HCT116 (cell line): ENCODE measurements around the gene SLC7A10. TPM values are rescaled to one million over a fixed set of nuclear protein-coding genes. Genes with fewer than 3 reads are reported as not detected.

Experiments
- ATAC-seq: fragments of 200-7000 bp; cut with Tn5 transposase; 2 replicates; pipeline ENCODE4 v1.9.1; 2020; ENCODE audit warnings: mild to moderate bottlenecking, moderate library complexity
- BruUV-seq: library from RNA; stranded (reverse); fragments of 400-500 nt; replicated peaks from 2 replicates; lab custom pipeline; 2021; lab: Mats Ljungman, UMichigan
- CTCF ChIA-PET: fragments of 300-600 bp; sonication (Branson Sonifier 250); formaldehyde crosslinking; loops from one replicate; lab custom pipeline; 2021; ENCODE audit warnings: antibody characterized with exemption; lab: Charles Lee
- POLR2A ChIA-PET: fragments of 300-600, 350-600 bp; sonication (Branson Sonifier 250); formaldehyde crosslinking; loops from one replicate; lab custom pipeline; 2021; ENCODE audit warnings: antibody characterized with exemption; lab: Charles Lee
- RAD21 ChIA-PET, 2 experiments: fragments of 300-600 bp; sonication (Branson Sonifier 250); formaldehyde crosslinking; loops; one replicate each; lab custom pipeline; 2023; ENCODE audit warnings: low total read pairs in 2 of 2; ENCODE audit not compliant: uncharacterized antibody in 2 of 2, unreplicated experiment in 2 of 2, low non-redundant PET in 1 of 2; lab: Charles Lee
- DNase-seq: peaks from one replicate; pipeline ENCODE4 v3.0.0-alpha.2; 2010; ENCODE audit warnings: low read depth, low spot score
- H2AFZ ChIP-seq: fragments of 200-600 bp; shearing (Covaris generic), sonication (generic); 2 replicates; pipeline ENCODE4 v1.6.1; 2017; ENCODE audit warnings: low read depth, mixed run types, mixed read lengths, antibody characterized with exemption, low read length; ENCODE audit not compliant: poor library complexity, severe bottlenecking
- H3K27ac ChIP-seq: 2 replicates; pipeline ENCODE4 v1.5.1; 2012; ENCODE audit warnings: low read depth, low read length
- H3K27me3 ChIP-seq: fragments of 200-600 bp; sonication (generic); 2 replicates; pipeline ENCODE4 v1.6.1; 2016; ENCODE audit warnings: mixed run types, low read length, mixed read lengths; ENCODE audit not compliant: insufficient read depth
- H3K36me3 ChIP-seq, 2 experiments: fragments of 200-500 bp in 1 of 2; fragments of 200-600 bp in 1 of 2; sonication (Bioruptor generic) in 1 of 2; sonication (generic) in 1 of 2; 2 replicates each; pipeline versions ENCODE4 v1.5.1 to v1.6.1; 2014 to 2016; ENCODE audit warnings: low read length in 2 of 2, inconsistent platforms in 1 of 2, mixed read lengths in 1 of 2, mixed run types in 1 of 2; ENCODE audit not compliant: insufficient read depth in 2 of 2, control insufficient read depth in 1 of 2
- H3K4me1 ChIP-seq, 2 experiments: fragments of 200-600 bp in 1 of 2; sonication (generic) in 1 of 2; 2 replicates each; pipeline versions ENCODE4 v1.5.1 to v1.6.1; 2012 to 2017; ENCODE audit warnings: low read length in 2 of 2, inconsistent platforms in 1 of 2, mild to moderate bottlenecking in 1 of 2, mixed read lengths in 1 of 2, mixed run types in 1 of 2, moderate library complexity in 1 of 2; ENCODE audit not compliant: insufficient read depth in 2 of 2, control insufficient read depth in 1 of 2
- H3K4me2 ChIP-seq: fragments of 200-600 bp; sonication (generic); 2 replicates; pipeline ENCODE4 v1.6.1; 2017; ENCODE audit warnings: mixed run types, low read length, mixed read lengths
- H3K4me3 ChIP-seq, 2 experiments: fragments of 200-600 bp in 1 of 2; sonication (generic) in 1 of 2; replicated peaks in 1 of 2; 2 replicates each; pipeline ENCODE4 v1.5.1; 2011 to 2016; ENCODE audit warnings: low read length in 2 of 2, control low read depth in 1 of 2, low read depth in 1 of 2, mild to moderate bottlenecking in 1 of 2, mixed read lengths in 1 of 2, mixed run types in 1 of 2
- H3K79me2 ChIP-seq: fragments of 200-600 bp; sonication (generic); 2 replicates; pipeline ENCODE4 v1.6.1; 2017; ENCODE audit warnings: mild to moderate bottlenecking, mixed run types, low read length, moderate library complexity, mixed read lengths; ENCODE audit not compliant: insufficient read depth
- H3K9ac ChIP-seq: fragments of 200-600 bp; sonication (generic); 2 replicates; pipeline ENCODE4 v1.6.1; 2016; ENCODE audit warnings: low read length, mixed read lengths
- H3K9me2 ChIP-seq: fragments of 200-600 bp; sonication (generic), shearing (Covaris generic); 2 replicates; pipeline ENCODE4 v1.6.1; 2017; ENCODE audit warnings: mixed run types, mild to moderate bottlenecking, moderate library complexity; ENCODE audit not compliant: insufficient read depth
- H3K9me3 ChIP-seq, 2 experiments: fragments of 200-500 bp in 1 of 2; fragments of 200-600 bp in 1 of 2; sonication (Bioruptor generic) in 1 of 2; sonication (generic) in 1 of 2; 2 replicates each; pipeline ENCODE4 v1.6.1; 2014 to 2017; ENCODE audit warnings: low read length in 2 of 2, mixed read lengths in 2 of 2, inconsistent platforms in 1 of 2, low read depth in 1 of 2, mild to moderate bottlenecking in 1 of 2, mixed run types in 1 of 2, moderate library complexity in 1 of 2; ENCODE audit not compliant: control insufficient read depth in 1 of 2, insufficient read depth in 1 of 2
- H4K20me1 ChIP-seq: fragments of 200-600 bp; sonication (generic), shearing (Covaris generic); 2 replicates; pipeline ENCODE4 v1.6.1; 2017; ENCODE audit warnings: mixed run types, mild to moderate bottlenecking, moderate library complexity; ENCODE audit not compliant: insufficient read depth
- ELF1 ChIP-seq: IDR thresholded peaks from 2 replicates; pipeline ENCODE4 v1.6.1; 2012; ENCODE audit warnings: low read depth, borderline replicate concordance
- EZH2phosphoT487 ChIP-seq: fragments of 200-600 bp; IDR thresholded peaks from 2 replicates; pipeline ENCODE4 v1.6.1; 2018; ENCODE audit warnings: antibody characterized with exemption, borderline replicate concordance
- FOSL1 ChIP-seq: IDR thresholded peaks from 2 replicates; pipeline ENCODE4 v1.6.1; 2012; ENCODE audit warnings: low read depth
- JUND ChIP-seq: IDR thresholded peaks from 2 replicates; pipeline ENCODE4 v1.6.1; 2012
- POLR2A ChIP-seq: IDR thresholded peaks from 2 replicates; pipeline ENCODE4 v1.7.0; 2011; ENCODE audit warnings: borderline replicate concordance; ENCODE audit not compliant: insufficient read depth, insufficient read length; ENCODE audit errors: extremely low read depth
- POLR2AphosphoS5 ChIP-seq: IDR thresholded peaks from 2 replicates; pipeline ENCODE4 v1.6.1; 2011; ENCODE audit warnings: mild to moderate bottlenecking, low read depth, low read length, moderate library complexity
- SIN3A ChIP-seq: IDR thresholded peaks from 2 replicates; pipeline ENCODE4 v1.6.1; 2012; ENCODE audit warnings: low read depth
- SP1 ChIP-seq: IDR thresholded peaks from 2 replicates; pipeline ENCODE4 v1.6.1; 2012; ENCODE audit warnings: low read depth
- SRF ChIP-seq: IDR thresholded peaks from 2 replicates; pipeline ENCODE4 v1.6.1; 2012; ENCODE audit warnings: low read depth
- TCF7L2 ChIP-seq: IDR thresholded peaks from 2 replicates; pipeline ENCODE4 v1.7.0; 2011; ENCODE audit warnings: borderline replicate concordance, inconsistent platforms; ENCODE audit not compliant: insufficient read depth, insufficient read length; ENCODE audit errors: extremely low read depth
- YY1 ChIP-seq: IDR thresholded peaks from 2 replicates; pipeline ENCODE4 v1.6.1; 2011; ENCODE audit warnings: low read length, low read depth, moderate library complexity, mild to moderate bottlenecking; ENCODE audit not compliant: insufficient replicate concordance; ENCODE audit errors: extremely low read depth
- ZFX ChIP-seq: fragments of 450-650 bp; IDR thresholded peaks from 2 replicates; pipeline ENCODE4 v1.6.1; 2017
- ZNF274 ChIP-seq: fragments of 200-500 bp; sonication (Bioruptor generic); IDR thresholded peaks from 2 replicates; pipeline ENCODE4 v1.6.1; 2014; ENCODE audit warnings: mild to moderate bottlenecking, low read depth, low read length, inconsistent platforms
- intact Hi-C: fragments of 100-400 bp; cut with micrococcal nuclease; formaldehyde crosslinking; loops from 2 replicates; pipeline ENCODE4 v1.10.0; 2022
- total RNA-seq: library from RNA; stranded (reverse); gene quantifications from one replicate; pipeline ENCODE4 v1.2.1, GENCODE V29; 2021; ENCODE audit not compliant: unreplicated experiment
- TF ChIP-seq, protein P1 (sequence below): IDR thresholded peaks from 2 replicates; pipeline ENCODE4 v1.6.1; 2012
- TF ChIP-seq, protein P2 (sequence below), 3 experiments: fragments of 200-600 bp in 1 of 3; sonication (generic) in 1 of 3; IDR thresholded peaks in 2 of 3; conservative IDR thresholded peaks in 1 of 3; 2 replicates each; pipeline ENCODE4 v1.5.1; 2012 to 2017; ENCODE audit warnings: low read depth in 2 of 3, low read length in 2 of 3, antibody characterized with exemption in 1 of 3, borderline replicate concordance in 1 of 3, control low read depth in 1 of 3, mild to moderate bottlenecking in 1 of 3, mixed read lengths in 1 of 3, mixed run types in 1 of 3, moderate library complexity in 1 of 3; ENCODE audit not compliant: insufficient read depth in 1 of 3
- TF ChIP-seq, protein P3 (sequence below): IDR thresholded peaks from 2 replicates; pipeline ENCODE4 v1.6.1; 2012
- TF ChIP-seq, protein P4 (sequence below): IDR thresholded peaks from 2 replicates; pipeline ENCODE4 v1.6.1; 2012; ENCODE audit warnings: low read depth
- TF ChIP-seq, protein P5 (sequence below): IDR thresholded peaks from 2 replicates; pipeline ENCODE4 v1.6.1; 2011; ENCODE audit warnings: mild to moderate bottlenecking, low read length, moderate library complexity; ENCODE audit not compliant: insufficient replicate concordance; ENCODE audit errors: extremely low read depth

SLC7A10 gene
- total RNA-seq, 1 experiment from 2014 or later = 0.25 TPM

DNA sequence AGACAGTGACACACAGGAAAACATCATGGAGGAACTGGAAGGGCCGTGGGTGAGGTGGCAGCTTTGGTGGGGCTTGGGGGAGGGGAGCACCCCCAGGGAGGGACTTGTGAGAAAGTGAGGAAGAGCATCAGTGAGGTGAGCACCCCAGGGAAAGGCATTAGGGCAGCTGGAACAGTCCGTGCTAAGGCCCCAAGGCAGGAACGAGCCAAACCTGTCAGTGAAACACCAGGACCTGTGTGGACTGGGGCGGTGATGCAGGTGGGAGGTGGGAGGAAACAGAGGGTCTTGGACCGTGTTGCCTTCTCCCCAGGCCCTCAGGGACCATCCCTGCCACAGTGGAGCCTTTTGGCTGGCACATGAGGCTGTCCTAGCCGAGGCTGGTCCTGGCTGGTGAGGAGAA is 17.3 kb upstream of the SLC7A10 start:
- Histone ChIP-seq H3K27ac (no peak overlapping the region), H3K4me3 (no peak overlapping the region), H2AFZ (no peak overlapping the region), H4K20me1 (no peaks in the 10 kb centered on the region), H3K9me3 (peaks cover 11 to 13% of the 10 kb centered on the region in 2 experiments; a peak in 2 of 4 replicates), H3K79me2 (no peaks in the 10 kb centered on the region), H3K9me2 (no peaks in the 10 kb centered on the region), H3K27me3 (no peaks in the 10 kb centered on the region), H3K9ac (no peak overlapping the region)
- RAD21 ChIA-PET = no interaction called here
- no TSS peak for BruUV-seq
- intact Hi-C loops = no loop called here
- CTCF ChIA-PET = interaction anchor here (1.2 to 1.3 kb wide), 2 partner anchors 163 to 173 kb away, joined by 7 to 18 read pairs; no protein-coding TSS in a partner anchor
- POLR2A ChIA-PET = no interaction called here
- no peak for DNase-seq
- TF ChIP-seq ELF1 (no peak), EZH2phosphoT487 (no peak), POLR2AphosphoS5 (no peak), YY1 (no peak), TCF7L2 (no peak), SIN3A (no peak), SP1 (no peak), JUND (no peak), ZFX (no peak), ZNF274 (no peak), POLR2A (no peak), SRF (no peak), FOSL1 (no peak)
- TF ChIP-seq, protein P1, sequence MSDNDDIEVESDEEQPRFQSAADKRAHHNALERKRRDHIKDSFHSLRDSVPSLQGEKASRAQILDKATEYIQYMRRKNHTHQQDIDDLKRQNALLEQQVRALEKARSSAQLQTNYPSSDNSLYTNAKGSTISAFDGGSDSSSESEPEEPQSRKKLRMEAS = no peak
- TF ChIP-seq, protein P2, sequence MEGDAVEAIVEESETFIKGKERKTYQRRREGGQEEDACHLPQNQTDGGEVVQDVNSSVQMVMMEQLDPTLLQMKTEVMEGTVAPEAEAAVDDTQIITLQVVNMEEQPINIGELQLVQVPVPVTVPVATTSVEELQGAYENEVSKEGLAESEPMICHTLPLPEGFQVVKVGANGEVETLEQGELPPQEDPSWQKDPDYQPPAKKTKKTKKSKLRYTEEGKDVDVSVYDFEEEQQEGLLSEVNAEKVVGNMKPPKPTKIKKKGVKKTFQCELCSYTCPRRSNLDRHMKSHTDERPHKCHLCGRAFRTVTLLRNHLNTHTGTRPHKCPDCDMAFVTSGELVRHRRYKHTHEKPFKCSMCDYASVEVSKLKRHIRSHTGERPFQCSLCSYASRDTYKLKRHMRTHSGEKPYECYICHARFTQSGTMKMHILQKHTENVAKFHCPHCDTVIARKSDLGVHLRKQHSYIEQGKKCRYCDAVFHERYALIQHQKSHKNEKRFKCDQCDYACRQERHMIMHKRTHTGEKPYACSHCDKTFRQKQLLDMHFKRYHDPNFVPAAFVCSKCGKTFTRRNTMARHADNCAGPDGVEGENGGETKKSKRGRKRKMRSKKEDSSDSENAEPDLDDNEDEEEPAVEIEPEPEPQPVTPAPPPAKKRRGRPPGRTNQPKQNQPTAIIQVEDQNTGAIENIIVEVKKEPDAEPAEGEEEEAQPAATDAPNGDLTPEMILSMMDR (IDR thresholded peaks at IDR 0.05 in 2 of 3, conservative IDR thresholded peaks at IDR 0.05 in 1 of 3; ENCODE audit: borderline replicate concordance in 1 of 3, insufficient read depth in 1 of 3, low read depth in 2 of 3, low read length in 2 of 3) = no peak
- TF ChIP-seq, protein P3, sequence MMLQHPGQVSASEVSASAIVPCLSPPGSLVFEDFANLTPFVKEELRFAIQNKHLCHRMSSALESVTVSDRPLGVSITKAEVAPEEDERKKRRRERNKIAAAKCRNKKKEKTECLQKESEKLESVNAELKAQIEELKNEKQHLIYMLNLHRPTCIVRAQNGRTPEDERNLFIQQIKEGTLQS = no peak
- TF ChIP-seq, protein P4, sequence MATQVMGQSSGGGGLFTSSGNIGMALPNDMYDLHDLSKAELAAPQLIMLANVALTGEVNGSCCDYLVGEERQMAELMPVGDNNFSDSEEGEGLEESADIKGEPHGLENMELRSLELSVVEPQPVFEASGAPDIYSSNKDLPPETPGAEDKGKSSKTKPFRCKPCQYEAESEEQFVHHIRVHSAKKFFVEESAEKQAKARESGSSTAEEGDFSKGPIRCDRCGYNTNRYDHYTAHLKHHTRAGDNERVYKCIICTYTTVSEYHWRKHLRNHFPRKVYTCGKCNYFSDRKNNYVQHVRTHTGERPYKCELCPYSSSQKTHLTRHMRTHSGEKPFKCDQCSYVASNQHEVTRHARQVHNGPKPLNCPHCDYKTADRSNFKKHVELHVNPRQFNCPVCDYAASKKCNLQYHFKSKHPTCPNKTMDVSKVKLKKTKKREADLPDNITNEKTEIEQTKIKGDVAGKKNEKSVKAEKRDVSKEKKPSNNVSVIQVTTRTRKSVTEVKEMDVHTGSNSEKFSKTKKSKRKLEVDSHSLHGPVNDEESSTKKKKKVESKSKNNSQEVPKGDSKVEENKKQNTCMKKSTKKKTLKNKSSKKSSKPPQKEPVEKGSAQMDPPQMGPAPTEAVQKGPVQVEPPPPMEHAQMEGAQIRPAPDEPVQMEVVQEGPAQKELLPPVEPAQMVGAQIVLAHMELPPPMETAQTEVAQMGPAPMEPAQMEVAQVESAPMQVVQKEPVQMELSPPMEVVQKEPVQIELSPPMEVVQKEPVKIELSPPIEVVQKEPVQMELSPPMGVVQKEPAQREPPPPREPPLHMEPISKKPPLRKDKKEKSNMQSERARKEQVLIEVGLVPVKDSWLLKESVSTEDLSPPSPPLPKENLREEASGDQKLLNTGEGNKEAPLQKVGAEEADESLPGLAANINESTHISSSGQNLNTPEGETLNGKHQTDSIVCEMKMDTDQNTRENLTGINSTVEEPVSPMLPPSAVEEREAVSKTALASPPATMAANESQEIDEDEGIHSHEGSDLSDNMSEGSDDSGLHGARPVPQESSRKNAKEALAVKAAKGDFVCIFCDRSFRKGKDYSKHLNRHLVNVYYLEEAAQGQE = no peak
- TF ChIP-seq, protein P5, sequence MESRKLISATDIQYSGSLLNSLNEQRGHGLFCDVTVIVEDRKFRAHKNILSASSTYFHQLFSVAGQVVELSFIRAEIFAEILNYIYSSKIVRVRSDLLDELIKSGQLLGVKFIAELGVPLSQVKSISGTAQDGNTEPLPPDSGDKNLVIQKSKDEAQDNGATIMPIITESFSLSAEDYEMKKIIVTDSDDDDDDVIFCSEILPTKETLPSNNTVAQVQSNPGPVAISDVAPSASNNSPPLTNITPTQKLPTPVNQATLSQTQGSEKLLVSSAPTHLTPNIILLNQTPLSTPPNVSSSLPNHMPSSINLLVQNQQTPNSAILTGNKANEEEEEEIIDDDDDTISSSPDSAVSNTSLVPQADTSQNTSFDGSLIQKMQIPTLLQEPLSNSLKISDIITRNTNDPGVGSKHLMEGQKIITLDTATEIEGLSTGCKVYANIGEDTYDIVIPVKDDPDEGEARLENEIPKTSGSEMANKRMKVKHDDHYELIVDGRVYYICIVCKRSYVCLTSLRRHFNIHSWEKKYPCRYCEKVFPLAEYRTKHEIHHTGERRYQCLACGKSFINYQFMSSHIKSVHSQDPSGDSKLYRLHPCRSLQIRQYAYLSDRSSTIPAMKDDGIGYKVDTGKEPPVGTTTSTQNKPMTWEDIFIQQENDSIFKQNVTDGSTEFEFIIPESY = no peak
- TF ChIP-seq, all 23 proteins: peak for 0
- Histone ChIP-seq H3K4me2 (no peak overlapping the region), H3K4me1 (peaks cover 0 to 11% of the 10 kb centered on the region in 2 experiments; a peak in 2 of 4 replicates), H3K36me3 (no peaks in the 10 kb centered on the region)
- no peak for ATAC-seq
